Common myeloid progenitor, CD34-positive (primary cell): Measurements from ENCODE around the gene PTPRN2.

Experiments used
- CTCF ChIA-PET: fragments of 350-600 bp; sonication (Branson Sonifier 250); formaldehyde crosslinking; loops from one replicate; lab custom pipeline; 2021; ENCODE audit warnings: antibody characterized with exemption; lab: Charles Lee
- POLR2A ChIA-PET: fragments of 350-600 bp; sonication (Branson Sonifier 250); formaldehyde crosslinking; loops from one replicate; lab custom pipeline; 2021; ENCODE audit warnings: antibody characterized with exemption; lab: Charles Lee
- DNase-seq, 3 donors: peaks; one replicate each; pipeline versions ENCODE4 v3.0.0 to v3.0.0-alpha.2; 2013
- H3K27ac ChIP-seq, 2 experiments: 1 replicate in 1 of 2; 2 replicates in 1 of 2; pipeline ENCODE4 v1.7.0; 2013; ENCODE audit warnings: inconsistent platforms in 2 of 2, low read length in 2 of 2, mild to moderate bottlenecking in 2 of 2, low read depth in 1 of 2, moderate library complexity in 1 of 2; ENCODE audit not compliant: severe bottlenecking in 2 of 2, insufficient read depth in 1 of 2, poor library complexity in 1 of 2
- H3K27me3 ChIP-seq, 5 experiments: replicated peaks in 2 of 5; 1 replicate in 3 of 5; 2 replicates in 2 of 5; pipeline versions ENCODE4 v1.6.1 to v1.7.0; 2013; ENCODE audit warnings: low read length in 4 of 5, mild to moderate bottlenecking in 2 of 5, moderate library complexity in 2 of 5, inconsistent platforms in 1 of 5; ENCODE audit not compliant: insufficient read depth in 5 of 5, control insufficient read depth in 4 of 5
- H3K36me3 ChIP-seq, 4 experiments: 1 replicate in 2 of 4; 2 replicates in 2 of 4; pipeline versions ENCODE4 v1.6.1 to v1.7.0; 2013; ENCODE audit warnings: low read length in 3 of 4, control low read depth in 1 of 4, mild to moderate bottlenecking in 1 of 4; ENCODE audit not compliant: control insufficient read depth in 4 of 4, insufficient read depth in 4 of 4
- H3K4me1 ChIP-seq, 4 experiments: 1 replicate in 3 of 4; 2 replicates in 1 of 4; pipeline versions ENCODE4 v1.6.1 to v1.7.1; 2013; ENCODE audit warnings: low read length in 3 of 4, mild to moderate bottlenecking in 3 of 4, control low read depth in 1 of 4, inconsistent platforms in 1 of 4, moderate library complexity in 1 of 4; ENCODE audit not compliant: control insufficient read depth in 4 of 4, insufficient read depth in 4 of 4; ENCODE audit errors: control extremely low read depth in 1 of 4
- H3K4me3 ChIP-seq, 7 experiments: 1 replicate in 4 of 7; 2 replicates in 3 of 7; pipeline versions ENCODE4 v1.5.1 to v1.7.0; 2013; ENCODE audit warnings: mild to moderate bottlenecking in 7 of 7, low read length in 6 of 7, moderate library complexity in 6 of 7, inconsistent platforms in 2 of 7, low read depth in 2 of 7, control low read depth in 1 of 7; ENCODE audit not compliant: insufficient read depth in 4 of 7, control insufficient read depth in 1 of 7; ENCODE audit errors: extremely low read depth in 1 of 7
- H3K9me3 ChIP-seq, 5 experiments: 1 replicate in 4 of 5; 2 replicates in 1 of 5; pipeline versions ENCODE4 v1.6.1 to v1.7.1; 2013; ENCODE audit warnings: low read length in 4 of 5, mild to moderate bottlenecking in 2 of 5, inconsistent platforms in 1 of 5, low read depth in 1 of 5, moderate library complexity in 1 of 5; ENCODE audit not compliant: control insufficient read depth in 4 of 5, insufficient read depth in 2 of 5; ENCODE audit errors: control extremely low read depth in 1 of 5
- WGBS: methylation state at CpG from one replicate; pipeline ENCODE4 v1.1.5; 2013; ENCODE audit not compliant: insufficient coverage; 5-methylcytosine and 5-hydroxymethylcytosine counted together

The PTPRN2 gene

DNA sequence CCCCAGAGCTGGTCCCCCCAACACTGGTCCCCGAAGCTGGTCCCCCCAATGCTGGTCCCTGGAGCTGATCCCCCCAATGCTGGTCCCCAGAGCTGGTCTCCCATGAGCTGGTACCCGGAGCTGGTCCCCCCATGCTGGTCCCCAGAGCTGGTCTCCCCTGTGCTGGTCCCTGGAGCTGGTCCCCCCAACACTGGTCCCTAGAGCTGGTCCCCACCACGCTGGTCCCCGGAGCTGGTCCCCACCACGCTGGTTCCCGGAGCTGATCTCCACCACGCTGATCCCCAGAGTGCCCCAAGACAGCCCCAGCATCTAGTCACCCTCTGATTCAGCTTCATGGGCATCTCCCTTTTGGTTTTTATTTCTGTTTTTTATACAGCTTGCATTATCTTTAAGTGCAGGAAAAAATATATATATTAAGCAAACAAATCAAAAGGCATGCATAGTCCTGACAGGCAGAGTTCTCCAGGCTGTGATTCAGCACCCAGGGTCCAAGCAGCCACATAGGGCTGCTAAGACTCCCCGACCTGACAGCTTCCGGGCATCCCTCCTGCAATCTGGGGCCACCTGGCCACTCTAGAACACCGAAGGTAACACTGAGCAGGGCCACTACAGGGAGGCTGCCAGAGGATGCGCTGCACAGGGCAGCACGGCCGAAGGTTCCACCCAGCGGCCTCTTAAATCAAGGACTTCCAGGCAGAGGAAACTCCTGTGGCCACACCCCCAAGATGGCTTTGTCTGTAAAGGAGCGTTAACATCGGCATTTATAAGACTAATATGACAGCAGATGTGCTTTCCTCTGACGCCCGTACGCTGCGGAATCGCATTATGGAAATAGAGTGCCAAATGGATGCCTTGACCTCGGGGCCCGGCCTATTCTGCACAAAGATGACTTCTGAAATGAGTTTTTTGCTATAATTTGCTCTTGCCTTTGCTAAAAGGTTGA is 215.0 kb downstream of the PTPRN2 start:
- Histone ChIP-seq H3K9me3 (no peaks in the 10 kb centered on the region), H3K36me3 (no peaks in the 10 kb centered on the region), H3K4me3 (no peak overlapping the region), H3K27ac (no peak overlapping the region), H3K27me3 (peaks cover 0 to 14% (median 2%) of the 10 kb centered on the region in 5 experiments), H3K4me1 (no peaks in the 10 kb centered on the region)
- POLR2A ChIA-PET: no interaction called here
- DNase-seq: no peak
- CTCF ChIA-PET: no interaction called here
- 86% methylated on average over 22 of the region's 23 CpGs for WGBS

DNA sequence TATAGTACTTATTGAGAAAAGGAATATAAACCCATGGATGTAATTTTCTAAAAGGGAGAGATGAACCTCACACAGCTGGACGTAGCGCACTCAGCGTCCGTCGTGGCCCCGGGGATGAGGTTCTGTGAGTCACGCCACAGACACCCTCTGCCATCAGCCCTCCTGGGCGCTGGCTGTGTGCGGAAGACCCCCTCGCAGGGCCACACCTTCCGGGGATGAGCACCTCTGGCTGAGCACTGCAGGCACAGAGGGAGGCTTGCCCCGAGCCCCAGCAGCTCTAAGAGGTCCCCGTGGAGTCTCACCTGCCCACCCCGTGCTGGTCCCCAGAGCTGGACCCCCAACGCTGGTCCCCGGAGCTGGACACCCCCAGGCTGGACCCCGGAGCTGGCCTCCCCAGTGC is 215.8 kb downstream of the PTPRN2 start:
- no peaks in the 10 kb centered on the region for H3K36me3 ChIP-seq
- DNase-seq: no peak
- no peak overlapping the region for H3K4me3 ChIP-seq
- POLR2A ChIA-PET: interaction anchor here (0.6 kb wide), 1 partner anchor 70 kb away, joined by 3 read pairs; no protein-coding TSS in a partner anchor
- H3K27me3 ChIP-seq: peaks cover 0 to 14% (median 2%) of the 10 kb centered on the region in 5 experiments
- H3K4me1 ChIP-seq: no peaks in the 10 kb centered on the region
- CTCF ChIA-PET: no interaction called here
- no peak overlapping the region for H3K27ac ChIP-seq
- no peaks in the 10 kb centered on the region for H3K9me3 ChIP-seq
- 86% methylated on average over 17 of the region's 17 CpGs for WGBS

- ChIA-PET CTCF (no interaction called here), POLR2A (no interaction called here)
- Histone ChIP-seq H3K4me1 (no peaks in the 10 kb centered on the region), H3K27ac (no peak overlapping the region), H3K4me3 (no peak overlapping the region), H3K27me3 (peaks cover 0 to 8% (median 0%) of the 10 kb centered on the region in 5 experiments), H3K36me3 (no peaks in the 10 kb centered on the region), H3K9me3 (peaks cover 0 to 2% (median 0%) of the 10 kb centered on the region in 5 experiments)
- no peak for DNase-seq
- WGBS: 94% methylated on average over 10 of the region's 16 CpGs
Observed at GRCh38 chr7:158369866-158370265, 217.8 kb downstream of the PTPRN2 start.

DNA sequence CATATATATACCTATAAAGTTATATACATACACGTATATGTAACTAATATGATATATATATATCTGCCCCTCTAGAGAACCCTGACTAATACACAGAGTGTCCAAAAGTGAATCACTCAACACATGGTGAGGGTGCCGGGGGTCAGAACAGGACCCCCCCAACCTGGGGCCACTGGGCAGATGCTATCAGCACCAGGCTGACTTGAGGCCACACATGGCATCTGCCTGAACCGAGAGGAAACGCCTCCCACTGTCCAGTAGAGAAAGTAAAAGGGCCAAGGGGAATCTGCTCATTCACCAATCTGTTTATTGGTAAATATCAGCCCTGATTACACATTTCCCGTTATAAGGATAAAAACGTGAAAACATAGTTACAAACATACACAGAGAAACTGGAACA is 218.3 kb downstream of the PTPRN2 start:
- 88% methylated on average over 3 of the region's 6 CpGs for WGBS
- no peak for DNase-seq
- CTCF ChIA-PET: no interaction called here
- H3K4me1 ChIP-seq: no peaks in the 10 kb centered on the region
- no peak overlapping the region for H3K27ac ChIP-seq
- peaks cover 0 to 2% (median 0%) of the 10 kb centered on the region in 5 experiments for H3K9me3 ChIP-seq
- peaks cover 0 to 8% (median 0%) of the 10 kb centered on the region in 5 experiments for H3K27me3 ChIP-seq
- H3K36me3 ChIP-seq: no peaks in the 10 kb centered on the region
- POLR2A ChIA-PET: no interaction called here
- H3K4me3 ChIP-seq: no peak overlapping the region

GRCh38 chr7:158368449-158368848 is 219.2 kb downstream of the PTPRN2 start:
- ChIA-PET CTCF (interaction anchor here (1.5 kb wide), 1 partner anchor 21 kb away, joined by 3 read pairs; no protein-coding TSS in a partner anchor), POLR2A (no interaction called here)
- peaks cover 0 to 2% (median 0%) of the 10 kb centered on the region in 5 experiments for H3K9me3 ChIP-seq
- H3K27me3 ChIP-seq: peaks cover 0 to 2% (median 0%) of the 10 kb centered on the region in 5 experiments
- H3K27ac ChIP-seq: no peak overlapping the region
- DNase-seq: no peak
- H3K4me1 ChIP-seq: no peaks in the 10 kb centered on the region
- H3K4me3 ChIP-seq: no peak overlapping the region
- H3K36me3 ChIP-seq: no peaks in the 10 kb centered on the region
- 90% methylated on average over 4 of the region's 7 CpGs for whole genome bisulfite sequencing

DNA sequence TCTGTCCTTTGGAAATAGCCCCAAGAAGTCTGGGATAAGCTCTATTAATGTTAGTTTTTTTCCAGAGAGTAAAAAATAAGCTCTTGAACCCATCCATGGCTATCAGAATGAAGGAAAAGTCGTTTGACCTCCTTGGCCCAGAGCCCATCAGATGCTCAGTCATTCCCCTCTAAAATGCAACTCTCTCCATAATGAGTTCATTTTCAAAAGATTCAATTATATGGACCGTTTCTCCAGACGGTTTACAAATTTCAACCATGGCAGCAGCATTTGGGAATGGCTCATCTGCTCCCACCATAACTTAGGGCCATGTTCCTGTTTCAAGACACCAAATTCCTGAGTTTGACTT is 220.0 kb downstream of the PTPRN2 start:
- H3K27ac ChIP-seq: no peak overlapping the region
- 78% methylated on average over 3 of the region's 3 CpGs for WGBS
- no peaks in the 10 kb centered on the region for H3K4me1 ChIP-seq
- ChIA-PET CTCF (interaction anchor here (1.5 kb wide), 1 partner anchor 22 kb away, joined by 3 read pairs; no protein-coding TSS in a partner anchor), POLR2A (no interaction called here)
- peaks cover 0 to 2% (median 0%) of the 10 kb centered on the region in 5 experiments for H3K27me3 ChIP-seq
- DNase-seq: no peak
- no peak overlapping the region for H3K4me3 ChIP-seq
- no peaks in the 10 kb centered on the region for H3K36me3 ChIP-seq
- peaks cover 0 to 2% (median 0%) of the 10 kb centered on the region in 5 experiments for H3K9me3 ChIP-seq
